Cardiac septum (tissue), 1 donor: Measurements from ENCODE around the gene TXNDC12. TPM values are rescaled to one million over a fixed set of nuclear protein-coding genes. Genes with fewer than 3 reads are reported as not detected.
"Not testable (repeated sequence)": the region's sequence is repeated elsewhere in the genome, so short reads cannot be mapped to it uniquely, and the experiment has no call there.

ENCODE experiments used
- DNase-seq: peaks from one replicate; pipeline ENCODE4 v3.0.0-alpha.2; 2020; ENCODE audit warnings: low spot score
- intact Hi-C: fragments of 100-400 bp; cut with DNase I; formaldehyde crosslinking; loops from one replicate; pipeline ENCODE4 v1.14.0; 2022
- total RNA-seq: library from RNA; stranded (reverse); fragmentation: NEBNext Ultra II Directional; extraction: Animal tissue kit (Norgen Biotek cat#: 25700); gene quantifications from one replicate; pipeline ENCODE4 v1.2.1, GENCODE V29; 2021
- donor health status: DM: no; HTN: no; CAD: no.

TXNDC12 gene
- total RNA-seq, 1 donor from 2014 or later = 22.0 TPM

- intact Hi-C loops, DNase-seq: not testable (repeated sequence)
These were observed 48.9 kb downstream of the TXNDC12 start for GRCh38 chr1:52006081-52006553.

GRCh38 chr1:52005548-52005947 lies 49.4 kb downstream of the TXNDC12 start:
- intact Hi-C loops, DNase-seq: not testable (repeated sequence)

GRCh38 chr1:52003877-52004276 lies 51.1 kb downstream of the TXNDC12 start:
- no peak for DNase-seq
- intact Hi-C loops = loop anchor here (2.0 kb wide), 1 partner anchor 107 kb away; no protein-coding TSS in a partner anchor

GRCh38 chr1:52002038-52002917 lies 52.7 kb downstream of the TXNDC12 start:
- intact Hi-C loops = loop anchor here (2.0 kb wide), 1 partner anchor 105 kb away; no protein-coding TSS in a partner anchor
- no peak for DNase-seq

- DNase-seq = no peak
- intact Hi-C loops = no loop called here
These were observed 56.3 kb downstream of the TXNDC12 start for GRCh38 chr1:51998701-51999100.

GRCh38 chr1:51997974-51998382 lies 57.0 kb downstream of the TXNDC12 start:
- no peak for DNase-seq
- intact Hi-C loops = no loop called here

GRCh38 chr1:51990478-51990965 lies 64.5 kb downstream of the TXNDC12 start, which contains the start of gene RAB3B:
TSS of gene RAB3B (minus strand) at chr1:51990700. CDS start at chr1:51977117, 13,583 bp downstream.
- no peak for DNase-seq

GRCh38 chr1:51989582-51990477 lies 65.2 kb downstream of the TXNDC12 start:
- intact Hi-C loops = no loop called here
- no peak for DNase-seq

More at GRCh38 chr1:51990478-51990965, 64.5 kb downstream of the TXNDC12 start, which contains the start of gene RAB3B:
- intact Hi-C loops = no loop called here

GRCh38 chr1:51988254-51988653 lies 66.7 kb downstream of the TXNDC12 start:
- DNase-seq = no peak
- intact Hi-C loops = no loop called here

- intact Hi-C loops = no loop called here
- no peak for DNase-seq
These were observed 68.3 kb downstream of the TXNDC12 start for GRCh38 chr1:51986718-51987117.

GRCh38 chr1:51982161-51982560 lies 72.8 kb downstream of the TXNDC12 start:
- no peak for DNase-seq
- intact Hi-C loops = no loop called here

GRCh38 chr1:51981555-51981954 lies 73.4 kb downstream of the TXNDC12 start:
- intact Hi-C loops = no loop called here
- DNase-seq = no peak

- intact Hi-C loops = no loop called here
These were observed 76.9 kb downstream of the TXNDC12 start for GRCh38 chr1:51978099-51978498.

GRCh38 chr1:51976846-51977602 lies 78.0 kb downstream of the TXNDC12 start:
- intact Hi-C loops = no loop called here

More at GRCh38 chr1:51978099-51978498, 76.9 kb downstream of the TXNDC12 start:
- no peak for DNase-seq

GRCh38 chr1:51973587-51974474 lies 81.2 kb downstream of the TXNDC12 start:
- DNase-seq = no peak
- intact Hi-C loops = no loop called here

More at GRCh38 chr1:51976846-51977602, 78.0 kb downstream of the TXNDC12 start:
- no peak for DNase-seq
